ENCODE data around the gene VPS35.

DNA sequence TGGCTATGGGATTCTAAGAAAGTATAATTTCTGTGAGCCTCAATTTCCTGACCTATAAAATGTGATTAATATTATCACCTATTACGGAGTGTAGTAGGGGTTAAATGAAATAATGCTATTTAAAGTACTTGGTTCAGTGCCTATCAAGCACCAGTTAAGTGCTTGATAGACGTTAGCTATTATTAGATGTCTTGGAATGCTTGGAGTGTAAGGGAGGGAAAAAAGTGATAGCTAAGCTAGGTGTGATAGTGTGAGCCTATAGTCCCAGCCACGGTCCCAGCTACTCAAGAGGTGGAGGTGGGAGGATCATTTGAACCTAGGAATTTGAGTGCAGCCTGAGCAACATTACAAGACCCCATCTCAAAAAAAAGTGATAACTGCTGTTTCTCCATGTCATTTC lies 8.0 kb upstream of the VPS35 start:
- TF ChIP-seq CTCF (conservative IDR thresholded peaks at IDR 0.05; ENCODE audit: low read length) (no peak), EZH2phosphoT487 (IDR thresholded peaks at IDR 0.05; ENCODE audit: borderline replicate concordance) (no peak)

Measured in Loucy (cell line).